PC-9 (cell line): ENCODE results near the gene PLA2G7. TPM values are rescaled to one million over a fixed set of nuclear protein-coding genes. Genes with fewer than 3 reads are reported as not detected.

ENCODE experiments used
- BruUV-seq: library from RNA; stranded (reverse); fragments of 400-500 nt; replicated peaks from 2 replicates; lab custom pipeline; 2021; lab: Mats Ljungman, UMichigan
- CTCF ChIA-PET: fragments of 300-600 bp; sonication (Branson Sonifier 250); formaldehyde crosslinking; loops from one replicate; lab custom pipeline; 2022; ENCODE audit warnings: antibody characterized with exemption; lab: Charles Lee
- POLR2A ChIA-PET: fragments of 300-600 bp; sonication (Branson Sonifier 250); formaldehyde crosslinking; loops from one replicate; lab custom pipeline; 2022; ENCODE audit warnings: antibody characterized with exemption; ENCODE audit not compliant: unreplicated experiment; lab: Charles Lee
- DNase-seq, 2 experiments: peaks; one replicate each; pipeline versions ENCODE4 v3.0.0 to v3.0.0-alpha.2; 2015 to 2022; ENCODE audit warnings: mixed read lengths in 1 of 2
- H2AFZ ChIP-seq: fragments of 200-600 bp; sonication (generic); 2 replicates; pipeline ENCODE4 v1.8.1; 2017; ENCODE audit warnings: antibody characterized with exemption
- H3F3A ChIP-seq: fragments of 200-600 bp; sonication (generic); 2 replicates; pipeline ENCODE4 v1.8.1; 2017; ENCODE audit warnings: antibody characterized with exemption, mild to moderate bottlenecking, low read depth; ENCODE audit not compliant: insufficient read depth
- H3K27ac ChIP-seq: fragments of 200-600 bp; sonication (generic); 2 replicates; pipeline ENCODE4 v1.6.1; 2016; ENCODE audit warnings: mixed run types
- H3K27me3 ChIP-seq: fragments of 200-600 bp; sonication (generic); 2 replicates; pipeline ENCODE4 v1.6.1; 2016; ENCODE audit warnings: low read depth, mixed run types; ENCODE audit not compliant: insufficient read depth
- H3K36me3 ChIP-seq: fragments of 200-600 bp; sonication (generic); 2 replicates; pipeline ENCODE4 v1.6.1; 2016; ENCODE audit warnings: low read depth, mixed run types
- H3K4me1 ChIP-seq: fragments of 200-600 bp; sonication (generic); replicated peaks from 2 replicates; pipeline ENCODE4 v1.6.1; 2016; ENCODE audit warnings: mixed run types; ENCODE audit not compliant: insufficient read depth
- H3K4me2 ChIP-seq: fragments of 200-600 bp; sonication (generic); 2 replicates; pipeline ENCODE4 v1.6.1; 2017; ENCODE audit warnings: mixed run types
- H3K4me3 ChIP-seq: fragments of 200-600 bp; sonication (generic); 2 replicates; pipeline ENCODE4 v1.6.1; 2016; ENCODE audit warnings: mixed run types
- H3K79me2 ChIP-seq: fragments of 200-600 bp; sonication (generic); 2 replicates; pipeline ENCODE4 v1.6.1; 2017; ENCODE audit warnings: low read depth, mixed run types
- H3K9me2 ChIP-seq: fragments of 200-600 bp; sonication (generic); 2 replicates; pipeline ENCODE4 v1.8.1; 2017; ENCODE audit warnings: mild to moderate bottlenecking; ENCODE audit not compliant: insufficient read depth
- H3K9me3 ChIP-seq: fragments of 200-600 bp; sonication (generic); 2 replicates; pipeline ENCODE4 v1.8.1; 2016; ENCODE audit warnings: low read depth; ENCODE audit not compliant: insufficient read depth
- H4K20me1 ChIP-seq: fragments of 200-600 bp; sonication (generic); 2 replicates; pipeline ENCODE4 v1.8.1; 2017; ENCODE audit not compliant: insufficient read depth
- EZH2 ChIP-seq: fragments of 200-600 bp; sonication (generic); IDR thresholded peaks from 2 replicates; pipeline ENCODE4 v1.8.0; 2017; ENCODE audit warnings: antibody characterized with exemption, low read depth
- intact Hi-C: fragments of 100-400 bp; cut with micrococcal nuclease; formaldehyde crosslinking; loops from one replicate; pipeline ENCODE4 v1.10.0; 2022; ENCODE audit not compliant: unreplicated experiment
- total RNA-seq: library from RNA; stranded (reverse); gene quantifications from 2 replicates; pipeline ENCODE4 v1.2.3, GENCODE V29; 2021
- TF ChIP-seq, protein P1 (sequence below): fragments of 200-600 bp; sonication (generic); conservative IDR thresholded peaks from 2 replicates; pipeline ENCODE4 v1.6.1; 2017; ENCODE audit warnings: mixed run types, antibody characterized with exemption, mild to moderate bottlenecking, moderate library complexity

Gene PLA2G7
- total RNA-seq, 1 experiment from 2014 or later, result 0.98 TPM

GRCh38 chr6:46688966-46689335 lies 46.2 kb downstream of the PLA2G7 start:
- POLR2A ChIA-PET, result no interaction called here
- H2AFZ ChIP-seq, result no peak overlapping the region
- no peaks in the 10 kb centered on the region for H3K36me3 ChIP-seq
- H3F3A ChIP-seq, result peaks cover 8% of the 10 kb centered on the region; the same call in 1 of the 2 replicates
- H3K79me2 ChIP-seq, result no peaks in the 10 kb centered on the region
- BruUV-seq, result no TSS peak
- CTCF ChIA-PET, result no interaction called here
- DNase-seq, result no peak
- intact Hi-C loops, result no loop called here
- H3K27ac ChIP-seq, result no peak overlapping the region
- no peaks in the 10 kb centered on the region for H3K9me2 ChIP-seq
- H3K9me3 ChIP-seq, result no peaks in the 10 kb centered on the region
- no peaks in the 10 kb centered on the region for H4K20me1 ChIP-seq
- H3K27me3 ChIP-seq, result no peaks in the 10 kb centered on the region
- no peak overlapping the region for H3K4me3 ChIP-seq
- TF ChIP-seq, protein P1, sequence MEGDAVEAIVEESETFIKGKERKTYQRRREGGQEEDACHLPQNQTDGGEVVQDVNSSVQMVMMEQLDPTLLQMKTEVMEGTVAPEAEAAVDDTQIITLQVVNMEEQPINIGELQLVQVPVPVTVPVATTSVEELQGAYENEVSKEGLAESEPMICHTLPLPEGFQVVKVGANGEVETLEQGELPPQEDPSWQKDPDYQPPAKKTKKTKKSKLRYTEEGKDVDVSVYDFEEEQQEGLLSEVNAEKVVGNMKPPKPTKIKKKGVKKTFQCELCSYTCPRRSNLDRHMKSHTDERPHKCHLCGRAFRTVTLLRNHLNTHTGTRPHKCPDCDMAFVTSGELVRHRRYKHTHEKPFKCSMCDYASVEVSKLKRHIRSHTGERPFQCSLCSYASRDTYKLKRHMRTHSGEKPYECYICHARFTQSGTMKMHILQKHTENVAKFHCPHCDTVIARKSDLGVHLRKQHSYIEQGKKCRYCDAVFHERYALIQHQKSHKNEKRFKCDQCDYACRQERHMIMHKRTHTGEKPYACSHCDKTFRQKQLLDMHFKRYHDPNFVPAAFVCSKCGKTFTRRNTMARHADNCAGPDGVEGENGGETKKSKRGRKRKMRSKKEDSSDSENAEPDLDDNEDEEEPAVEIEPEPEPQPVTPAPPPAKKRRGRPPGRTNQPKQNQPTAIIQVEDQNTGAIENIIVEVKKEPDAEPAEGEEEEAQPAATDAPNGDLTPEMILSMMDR, result no peak
- no peak for TF ChIP-seq EZH2
- H3K4me2 ChIP-seq, result no peak overlapping the region
- 0 out of 2 replicates have a peak, but pooled peaks cover 10% of the 10 kb centered on the region for H3K4me1 ChIP-seq

DNA sequence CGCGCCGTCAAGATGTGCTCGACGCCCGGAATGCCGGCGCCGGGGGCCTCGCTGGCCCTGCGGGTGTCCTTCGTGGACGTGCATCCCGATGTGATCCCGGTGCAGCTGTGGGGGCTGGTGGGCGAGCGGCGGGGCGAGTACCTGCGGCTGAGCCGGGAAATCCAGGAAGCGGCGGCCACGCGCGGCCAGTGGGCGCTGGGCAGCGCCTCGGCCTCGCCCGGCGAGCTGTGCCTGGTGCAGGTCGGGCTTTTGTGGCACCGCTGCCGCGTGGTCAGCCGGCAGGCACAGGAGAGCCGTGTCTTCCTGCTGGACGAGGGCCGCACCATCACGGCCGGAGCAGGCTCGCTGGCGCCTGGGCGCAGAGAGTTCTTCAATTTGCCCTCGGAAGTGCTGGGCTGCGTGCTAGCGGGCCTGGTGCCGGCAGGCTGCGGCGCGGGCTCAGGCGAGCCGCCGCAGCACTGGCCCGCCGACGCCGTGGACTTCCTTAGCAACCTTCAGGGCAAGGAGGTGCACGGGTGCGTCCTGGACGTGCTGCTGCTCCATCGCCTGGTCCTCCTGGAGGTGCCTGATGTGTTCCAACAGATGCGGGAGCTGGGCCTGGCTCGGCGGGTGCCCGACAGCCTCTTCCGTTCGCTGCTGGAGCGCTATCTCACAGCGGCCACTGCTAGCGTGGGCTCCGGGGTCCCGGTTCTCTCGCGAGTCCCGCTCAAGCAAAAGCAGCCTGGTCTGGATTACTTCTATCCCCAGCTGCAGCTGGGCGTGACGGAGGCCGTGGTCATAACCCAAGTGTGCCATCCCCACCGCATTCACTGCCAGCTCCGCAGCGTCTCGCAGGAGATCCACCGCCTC lies 46.8 kb downstream of the PLA2G7 start:
- no peak overlapping the region for H3K27ac ChIP-seq
- ChIA-PET CTCF (no interaction called here), POLR2A (no interaction called here)
- TF ChIP-seq EZH2, result no peak
- peaks cover 8% of the 10 kb centered on the region; the same call in 1 of the 2 replicates for H3F3A ChIP-seq
- no TSS peak for BruUV-seq
- intact Hi-C loops, result no loop called here
- H3K9me2 ChIP-seq, result no peaks in the 10 kb centered on the region
- no peaks in the 10 kb centered on the region for H3K36me3 ChIP-seq
- H3K4me3 ChIP-seq, result no peak overlapping the region
- H3K79me2 ChIP-seq, result no peaks in the 10 kb centered on the region
- no peaks in the 10 kb centered on the region for H3K27me3 ChIP-seq
- H3K4me1 ChIP-seq, result 0 out of 2 replicates have a peak, but pooled peaks cover 10% of the 10 kb centered on the region
- no peaks in the 10 kb centered on the region for H4K20me1 ChIP-seq
- H3K4me2 ChIP-seq, result no peak overlapping the region
- no peak for DNase-seq
- H3K9me3 ChIP-seq, result no peaks in the 10 kb centered on the region
- no peak overlapping the region for H2AFZ ChIP-seq

GRCh38 chr6:46687619-46688097 lies 47.5 kb downstream of the PLA2G7 start, which contains the start of gene TDRD6:
Gene TDRD6 (plus strand): TSS chr6:46687885. CDS start chr6:46688129, 244 bp downstream.
- CTCF ChIA-PET, result no interaction called here
- Histone ChIP-seq H3K4me1 (0 out of 2 replicates have a peak, but pooled peaks cover 10% of the 10 kb centered on the region), H3K4me2 (no peak within 1 kb of the TSS), H3K36me3 (no peaks in the 10 kb centered on the region), H3K27me3 (no peaks in the 10 kb centered on the region), H4K20me1 (no peaks in the 10 kb centered on the region), H3K9me2 (no peaks in the 10 kb centered on the region), H3K27ac (no peak within 1 kb of the TSS), H3K79me2 (no peaks in the 10 kb centered on the region), H2AFZ (no peak within 1 kb of the TSS), H3F3A (peaks cover 8% of the 10 kb centered on the region; the same call in 1 of the 2 replicates), H3K9me3 (no peaks in the 10 kb centered on the region), H3K4me3 (no peak within 1 kb of the TSS)
- no TSS peak for BruUV-seq
- TF ChIP-seq EZH2, result no peak
- TF ChIP-seq, protein P1, result no peak
- POLR2A ChIA-PET, result no interaction called here
- intact Hi-C loops, result no loop called here
- DNase-seq, result no peak
